Astrocyte (in vitro differentiated cells and primary cell): Measurements from ENCODE around the gene PSD4.

Experiments
- EZH2 ChIP-seq: IDR thresholded peaks from 2 replicates; pipeline ENCODE4 v1.6.1; 2012; ENCODE audit warnings: mild to moderate bottlenecking, low read length, inconsistent platforms; ENCODE audit not compliant: insufficient read depth
- TF ChIP-seq, protein P1 (sequence below): IDR thresholded peaks from 2 replicates; pipeline ENCODE4 v1.5.1; 2011; ENCODE audit warnings: low read depth, mild to moderate bottlenecking, inconsistent platforms, low read length, moderate library complexity; ENCODE audit not compliant: insufficient read depth

DNA sequence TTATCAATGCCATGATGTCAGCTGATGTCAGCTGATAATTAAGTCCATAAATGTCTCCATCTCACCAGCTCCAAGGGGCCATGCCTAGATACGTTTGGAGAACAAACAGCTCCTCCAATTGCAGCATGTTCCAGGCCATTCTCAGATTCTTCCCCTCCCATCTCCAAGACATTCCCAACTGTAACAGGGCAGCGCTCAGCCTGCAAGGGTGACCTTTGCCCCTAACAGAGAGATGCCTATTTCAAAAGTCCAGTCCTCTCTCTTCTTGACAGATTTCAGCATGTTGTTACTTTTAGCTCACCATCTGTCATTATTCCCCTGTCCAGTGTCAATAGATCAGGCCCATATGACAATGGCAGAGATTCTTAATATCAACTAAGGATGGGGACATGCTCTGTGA lies 9.9 kb downstream of the PSD4 start:
- TF ChIP-seq, protein P1, sequence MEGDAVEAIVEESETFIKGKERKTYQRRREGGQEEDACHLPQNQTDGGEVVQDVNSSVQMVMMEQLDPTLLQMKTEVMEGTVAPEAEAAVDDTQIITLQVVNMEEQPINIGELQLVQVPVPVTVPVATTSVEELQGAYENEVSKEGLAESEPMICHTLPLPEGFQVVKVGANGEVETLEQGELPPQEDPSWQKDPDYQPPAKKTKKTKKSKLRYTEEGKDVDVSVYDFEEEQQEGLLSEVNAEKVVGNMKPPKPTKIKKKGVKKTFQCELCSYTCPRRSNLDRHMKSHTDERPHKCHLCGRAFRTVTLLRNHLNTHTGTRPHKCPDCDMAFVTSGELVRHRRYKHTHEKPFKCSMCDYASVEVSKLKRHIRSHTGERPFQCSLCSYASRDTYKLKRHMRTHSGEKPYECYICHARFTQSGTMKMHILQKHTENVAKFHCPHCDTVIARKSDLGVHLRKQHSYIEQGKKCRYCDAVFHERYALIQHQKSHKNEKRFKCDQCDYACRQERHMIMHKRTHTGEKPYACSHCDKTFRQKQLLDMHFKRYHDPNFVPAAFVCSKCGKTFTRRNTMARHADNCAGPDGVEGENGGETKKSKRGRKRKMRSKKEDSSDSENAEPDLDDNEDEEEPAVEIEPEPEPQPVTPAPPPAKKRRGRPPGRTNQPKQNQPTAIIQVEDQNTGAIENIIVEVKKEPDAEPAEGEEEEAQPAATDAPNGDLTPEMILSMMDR, result no peak
- TF ChIP-seq EZH2, result no peak
